Lung (tissue), 12 donors: ENCODE results near the gene LMOD1. TPM values are rescaled to one million over a fixed set of nuclear protein-coding genes. Genes with fewer than 3 reads are reported as not detected.
A peak's percentile ranks its signal among the peaks of the same experiment; 100 is the strongest.

Experiments
- ATAC-seq: fragments of 200-7000 bp; cut with Tn5 transposase; one replicate; pipeline ENCODE4 v1.9.1; 2020; ENCODE audit warnings: moderate number of reproducible peaks; ENCODE audit not compliant: insufficient read depth, low FRiP score
- DNase-seq, 3 donors: peaks; one replicate each; pipeline ENCODE4 v3.0.0-alpha.2; 2013 to 2017
- H3K27ac ChIP-seq, 2 donors: one replicate each; pipeline ENCODE4 v1.5.1; 2013; ENCODE audit warnings: mild to moderate bottlenecking in 2 of 2, moderate library complexity in 2 of 2, control low read depth in 1 of 2, inconsistent platforms in 1 of 2, low read depth in 1 of 2, low read length in 1 of 2
- H3K27me3 ChIP-seq, 3 donors: one replicate each; pipeline ENCODE4 v1.5.1; 2013; ENCODE audit warnings: low read length in 2 of 3; ENCODE audit not compliant: control insufficient read depth in 3 of 3, insufficient read depth in 3 of 3
- H3K36me3 ChIP-seq, 4 donors: one replicate each; pipeline ENCODE4 v1.5.1; 2013; ENCODE audit warnings: low read length in 4 of 4, mild to moderate bottlenecking in 1 of 4, moderate library complexity in 1 of 4; ENCODE audit not compliant: control insufficient read depth in 4 of 4, insufficient read depth in 4 of 4
- H3K4me1 ChIP-seq, 5 donors: one replicate each; pipeline ENCODE4 v1.5.1; 2013; ENCODE audit warnings: low read length in 5 of 5, mild to moderate bottlenecking in 2 of 5, moderate library complexity in 1 of 5; ENCODE audit not compliant: control insufficient read depth in 5 of 5, insufficient read depth in 5 of 5
- H3K4me3 ChIP-seq: one replicate; pipeline ENCODE4 v1.5.1; 2013; ENCODE audit warnings: mild to moderate bottlenecking, control low read depth, moderate library complexity
- H3K9ac ChIP-seq, 2 donors: one replicate each; pipeline ENCODE4 v1.5.1; 2013; ENCODE audit warnings: low read length in 2 of 2, control low read depth in 1 of 2; ENCODE audit not compliant: insufficient read depth in 1 of 2
- H3K9me3 ChIP-seq, 4 donors: one replicate each; pipeline ENCODE4 v1.5.1; 2013; ENCODE audit warnings: low read length in 3 of 4, mild to moderate bottlenecking in 1 of 4, moderate library complexity in 1 of 4; ENCODE audit not compliant: control insufficient read depth in 4 of 4, insufficient read depth in 3 of 4
- CTCF ChIP-seq: IDR thresholded peaks from 2 replicates; pipeline ENCODE4 v1.5.1; 2012; ENCODE audit warnings: mild to moderate bottlenecking; ENCODE audit errors: control extremely low read depth, extremely low read depth
- WGBS, 2 donors: extraction: QIAGEN DNeasy Blood & Tissue Kit; methylation state at CpG; one replicate each; pipeline ENCODE4 v1.1.7; 2013; 5-methylcytosine and 5-hydroxymethylcytosine counted together
- polyA plus RNA-seq, 2 donors: library from polyadenylated mRNA; stranded (reverse); fragments of 200-250 nt; gene quantifications; one replicate each; pipeline ENCODE4 v1.2.1, GENCODE V29; 2013
- total RNA-seq, 2 donors: library from RNA; depleted of rRNA in 1 of 2; stranded (reverse); fragments of >200 nt in 1 of 2; gene quantifications; one replicate each; pipeline ENCODE4 v1.2.1, GENCODE V29; 2014 to 2021
- donor health status: control.
- donor health status: control.
- donor health status: Bipolar disorder and iron deficiency.
- donor health status: healthy.
- donor health status: DM: yes; HTN: yes; CAD: no.

Gene LMOD1
- total and polyA plus RNA-seq, 4 donors: 9.6 to 25.1 (median 18.2) TPM

- DNase-seq: no peak
- Histone ChIP-seq H3K9ac (no peak overlapping the region), H3K4me3 (no peak overlapping the region), H3K27me3 (no peaks in the 10 kb centered on the region), H3K4me1 (peaks cover 0 to 14% (median 0%) of the 10 kb centered on the region in 5 donors), H3K36me3 (no peaks in the 10 kb centered on the region), H3K27ac (peak overlapping the region in 1 of 2 donors; percentile 97), H3K9me3 (no peaks in the 10 kb centered on the region)
- WGBS, 2 donors: 26 to 44% methylated on average over 2 of the region's 2 CpGs
- no peak for TF ChIP-seq CTCF
- no peak for ATAC-seq
Observed at GRCh38 chr1:201882665-201883132, 63.6 kb downstream of the LMOD1 start.

GRCh38 chr1:201881617-201882016, 64.7 kb downstream of the LMOD1 start:
- DNase-seq: no peak
- ATAC-seq: no peak
- 83 to 97% methylated on average over 1 of the region's 1 CpG for WGBS, 2 donors
- Histone ChIP-seq H3K4me1 (peaks cover 0 to 11% (median 0%) of the 10 kb centered on the region in 5 donors), H3K4me3 (no peak overlapping the region), H3K36me3 (peaks cover 0 to 5% (median 1%) of the 10 kb centered on the region in 4 donors), H3K27ac (no peak overlapping the region), H3K9ac (no peak overlapping the region), H3K27me3 (no peaks in the 10 kb centered on the region), H3K9me3 (no peaks in the 10 kb centered on the region)
- no peak for TF ChIP-seq CTCF

GRCh38 chr1:201880928-201881571, 65.3 kb downstream of the LMOD1 start:
- no peak for TF ChIP-seq CTCF
- DNase-seq: no peak
- WGBS, 2 donors: 61 to 67% methylated on average over 6 of the region's 6 CpGs

More at GRCh38 chr1:201880928-201881571, 65.3 kb downstream of the LMOD1 start:
- Histone ChIP-seq H3K9ac (no peak overlapping the region), H3K4me1 (peaks cover 0 to 11% (median 0%) of the 10 kb centered on the region in 5 donors), H3K4me3 (no peak overlapping the region), H3K27ac (no peak overlapping the region), H3K27me3 (no peaks in the 10 kb centered on the region), H3K36me3 (peaks cover 3 to 10% (median 5%) of the 10 kb centered on the region in 4 donors), H3K9me3 (no peaks in the 10 kb centered on the region)
- no peak for ATAC-seq
